Uterus (tissue), 4 donors: ENCODE data around the gene BRD7. TPM values are rescaled to one million over a fixed set of nuclear protein-coding genes. Genes with fewer than 3 reads are reported as not detected.

ENCODE experiments used
- DNase-seq, 2 donors: peaks; one replicate each; pipeline ENCODE4 v3.0.0-alpha.2; 2019 to 2020
- H3K27ac ChIP-seq, 2 donors: fragments of 200-600 bp; sonication (generic); 1 replicate in 1 of 2; 2 replicates in 1 of 2; pipeline ENCODE4 v1.5.1; 2016 to 2018
- H3K27me3 ChIP-seq, 2 donors: fragments of 200-600 bp; sonication (generic); one replicate each; pipeline ENCODE4 v1.5.1; 2018 to 2019; ENCODE audit warnings: control low read depth in 1 of 2
- H3K36me3 ChIP-seq, 2 donors: fragments of 200-600 bp; sonication (generic); one replicate each; pipeline ENCODE4 v1.5.1; 2019; ENCODE audit warnings: control low read depth in 1 of 2
- H3K4me1 ChIP-seq, 2 donors: fragments of 200-600 bp; sonication (generic); one replicate each; pipeline ENCODE4 v1.5.1; 2018 to 2019; ENCODE audit warnings: control low read depth in 1 of 2
- H3K4me3 ChIP-seq, 2 donors: fragments of 200-600 bp; sonication (generic); 1 replicate in 1 of 2; 2 replicates in 1 of 2; pipeline ENCODE4 v1.5.1; 2018 to 2019; ENCODE audit warnings: mild to moderate bottlenecking in 1 of 2
- H3K9me3 ChIP-seq, 2 donors: fragments of 200-600 bp; sonication (generic); one replicate each; pipeline ENCODE4 v1.5.1; 2019; ENCODE audit warnings: control low read depth in 1 of 2
- CTCF ChIP-seq, 4 experiments: fragments of 200-600 bp in 2 of 4; fragments of 450-650 bp in 2 of 4; sonication (generic) in 2 of 4; IDR thresholded peaks; one replicate each; pipeline ENCODE4 v1.5.1; 2016 to 2019; ENCODE audit warnings: antibody characterized with exemption in 4 of 4, mild to moderate bottlenecking in 2 of 4, moderate library complexity in 1 of 4
- POLR2A ChIP-seq, 2 donors: fragments of 450-650 bp; IDR thresholded peaks; one replicate each; pipeline ENCODE4 v1.6.1; 2016; ENCODE audit warnings: antibody characterized with exemption in 2 of 2, mild to moderate bottlenecking in 1 of 2, moderate library complexity in 1 of 2
- intact Hi-C: fragments of 100-400 bp; cut with DNase I; formaldehyde crosslinking; loops from one replicate; pipeline ENCODE4 v1.15.1; 2023; ENCODE audit warnings: low total_unique reads
- total RNA-seq, 4 donors: library from RNA; depleted of rRNA in 3 of 4; stranded (reverse); fragments of >200 nt in 3 of 4; gene quantifications; one replicate each; pipeline versions ENCODE4 v1.1.0 to v1.2.4, GENCODE V29; 2014 to 2023
- donor health status: DM: yes; HTN: yes; CAD: no.

Gene BRD7
- total RNA-seq, 4 donors from 2014 or later: 26.9 to 74.8 (median 40.3) TPM

- TF ChIP-seq CTCF (IDR thresholded peaks at IDR 0.05): no peak
- TF ChIP-seq POLR2A (IDR thresholded peaks at IDR 0.05): no peak
- H3K27ac ChIP-seq: no peak overlapping the region
- peaks cover 0 to 10% of the 10 kb centered on the region in 2 donors for H3K4me1 ChIP-seq
- H3K4me3 ChIP-seq: no peak overlapping the region
- no peaks in the 10 kb centered on the region for H3K9me3 ChIP-seq
- intact Hi-C loops: no loop called here
- DNase-seq: no peak
- no peaks in the 10 kb centered on the region for H3K36me3 ChIP-seq
- H3K27me3 ChIP-seq: no peaks in the 10 kb centered on the region
Observed at GRCh38 chr16:50269769-50270509, 98.8 kb downstream of the BRD7 start.

DNA sequence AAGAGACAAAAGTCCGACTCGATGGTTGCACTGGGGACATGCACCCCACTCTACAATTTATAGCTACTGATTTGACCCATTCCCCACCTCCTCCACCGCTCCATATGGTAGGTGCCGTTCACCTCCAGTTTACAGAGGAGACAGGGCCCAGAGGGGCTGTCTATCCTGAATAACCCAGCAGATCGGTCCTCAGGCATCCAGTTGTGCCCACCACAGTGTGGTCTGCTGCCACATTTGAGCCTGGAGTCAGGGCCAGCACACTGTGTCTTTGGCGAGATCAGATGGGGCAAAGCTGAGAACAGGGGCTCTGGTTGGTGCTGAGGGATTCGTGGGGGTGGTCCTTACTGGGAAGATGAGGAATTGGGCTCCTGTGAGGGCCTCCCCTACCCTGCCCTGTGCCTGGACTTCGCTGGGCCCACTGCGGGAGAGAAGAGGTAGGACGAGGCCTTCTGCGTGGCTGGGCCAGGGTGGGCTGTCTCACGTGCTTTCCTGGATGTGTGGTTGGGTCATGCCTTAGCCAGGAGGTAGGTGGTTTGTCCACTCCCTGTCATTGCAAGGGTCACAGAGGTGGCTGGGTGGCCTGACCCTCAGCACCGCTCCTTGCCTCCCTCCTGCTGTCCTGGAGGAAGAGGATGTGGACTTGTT is 99.6 kb downstream of the BRD7 start:
- Histone ChIP-seq H3K9me3 (no peaks in the 10 kb centered on the region), H3K4me1 (peaks cover 0 to 10% of the 10 kb centered on the region in 2 donors), H3K36me3 (no peaks in the 10 kb centered on the region), H3K27me3 (no peaks in the 10 kb centered on the region), H3K27ac (no peak overlapping the region), H3K4me3 (no peak overlapping the region)
- intact Hi-C loops: no loop called here
- TF ChIP-seq CTCF (IDR thresholded peaks at IDR 0.05) (no peak), POLR2A (IDR thresholded peaks at IDR 0.05) (no peak)
- no peak for DNase-seq

DNA sequence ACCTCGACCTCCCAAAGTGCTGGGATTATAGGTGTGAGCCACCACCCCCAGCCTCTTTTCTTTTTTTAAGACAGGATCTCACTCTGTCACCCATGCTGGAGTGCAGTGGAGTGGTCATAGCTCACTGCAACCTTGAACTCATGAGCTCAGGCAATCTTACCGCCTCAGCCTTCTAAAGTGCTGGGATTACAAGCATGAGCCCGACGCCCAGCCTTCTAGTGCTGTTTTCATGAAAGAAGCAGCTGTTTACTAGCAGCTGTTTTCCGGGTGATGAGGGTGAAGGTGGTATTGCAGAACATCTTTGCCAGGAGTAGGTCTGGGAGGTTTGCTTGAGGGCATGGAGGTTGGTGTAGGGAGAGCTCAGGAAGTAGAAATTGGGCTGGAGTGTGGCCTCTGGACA is 100.4 kb downstream of the BRD7 start:
- Histone ChIP-seq H3K36me3 (no peaks in the 10 kb centered on the region), H3K9me3 (no peaks in the 10 kb centered on the region), H3K4me1 (peaks cover 0 to 10% of the 10 kb centered on the region in 2 donors), H3K4me3 (no peak overlapping the region), H3K27ac (no peak overlapping the region), H3K27me3 (no peaks in the 10 kb centered on the region)
- intact Hi-C loops: no loop called here
- TF ChIP-seq POLR2A (IDR thresholded peaks at IDR 0.05): no peak
- no peak for TF ChIP-seq CTCF (IDR thresholded peaks at IDR 0.05)
- no peak for DNase-seq

GRCh38 chr16:50267651-50268050 is 101.1 kb downstream of the BRD7 start:
- no peaks in the 10 kb centered on the region for H3K9me3 ChIP-seq
- no peak for DNase-seq
- H3K4me1 ChIP-seq: peaks cover 0 to 10% of the 10 kb centered on the region in 2 donors
- intact Hi-C loops: no loop called here
- no peaks in the 10 kb centered on the region for H3K27me3 ChIP-seq
- TF ChIP-seq POLR2A (IDR thresholded peaks at IDR 0.05): no peak
- TF ChIP-seq CTCF (IDR thresholded peaks at IDR 0.05): no peak
- no peaks in the 10 kb centered on the region for H3K36me3 ChIP-seq
- no peak overlapping the region for H3K4me3 ChIP-seq
- no peak overlapping the region for H3K27ac ChIP-seq

GRCh38 chr16:50267151-50267631 is 101.6 kb downstream of the BRD7 start:
- Histone ChIP-seq H3K4me1 (peaks cover 0 to 10% of the 10 kb centered on the region in 2 donors), H3K27ac (peak overlapping the region in 1 of 2 donors; percentile 6), H3K4me3 (no peak overlapping the region), H3K36me3 (no peaks in the 10 kb centered on the region), H3K27me3 (no peaks in the 10 kb centered on the region), H3K9me3 (no peaks in the 10 kb centered on the region)
- DNase-seq: no peak
- TF ChIP-seq POLR2A (IDR thresholded peaks at IDR 0.05) (no peak), CTCF (IDR thresholded peaks at IDR 0.05) (no peak)
- intact Hi-C loops: no loop called here
